OCI-LY7 (cell line): ENCODE measurements around the gene MYO9B. TPM values are rescaled to one million over a fixed set of nuclear protein-coding genes. Genes with fewer than 3 reads are reported as not detected.
A peak's percentile ranks its signal among the peaks of the same experiment; 100 is the strongest.

Experiments used
- BruUV-seq: library from RNA; stranded (reverse); fragments of 400-500 nt; replicated peaks from 2 replicates; lab custom pipeline; 2021; lab: Mats Ljungman, UMichigan
- CTCF ChIA-PET: fragments of 300-600 bp; sonication (Branson Sonifier 250); formaldehyde crosslinking; loops from one replicate; lab custom pipeline; 2022; ENCODE audit warnings: antibody characterized with exemption; ENCODE audit not compliant: unreplicated experiment; lab: Charles Lee
- POLR2A ChIA-PET: fragments of 300-600 bp; sonication (Branson Sonifier 250); formaldehyde crosslinking; loops from one replicate; lab custom pipeline; 2022; ENCODE audit warnings: antibody characterized with exemption; lab: Charles Lee
- DNase-seq: peaks from one replicate; pipeline ENCODE4 v3.0.0-alpha.2; 2015; ENCODE audit warnings: low spot score
- H2AFZ ChIP-seq: fragments of 200-600 bp; sonication (generic), shearing (Covaris generic); 2 replicates; pipeline ENCODE4 v1.6.1; 2014; ENCODE audit warnings: mild to moderate bottlenecking, antibody characterized with exemption, low read length, moderate library complexity
- H3K27ac ChIP-seq: fragments of 200-600 bp; sonication (generic); 2 replicates; pipeline ENCODE4 v1.5.1; 2014; ENCODE audit warnings: mixed run types, low read depth, mild to moderate bottlenecking, moderate library complexity, low read length, inconsistent platforms; ENCODE audit not compliant: poor library complexity, severe bottlenecking
- H3K36me3 ChIP-seq: fragments of 200-600 bp; sonication (generic); 2 replicates; pipeline ENCODE4 v1.6.1; 2014; ENCODE audit warnings: mild to moderate bottlenecking, antibody characterized with exemption, low read length, moderate library complexity, mixed read lengths; ENCODE audit not compliant: insufficient read depth
- H3K4me1 ChIP-seq: fragments of 200-600 bp; sonication (generic); 2 replicates; pipeline ENCODE4 v1.5.1; 2014; ENCODE audit warnings: mild to moderate bottlenecking, low read length; ENCODE audit not compliant: insufficient read depth, poor library complexity, severe bottlenecking
- H3K4me2 ChIP-seq: fragments of 200-600 bp; sonication (generic); 2 replicates; pipeline ENCODE4 v1.6.1; 2014; ENCODE audit warnings: mild to moderate bottlenecking, low read length
- H3K4me3 ChIP-seq: fragments of 200-600 bp; sonication (generic); 2 replicates; pipeline ENCODE4 v1.5.1; 2014; ENCODE audit warnings: mild to moderate bottlenecking, low read depth, low read length; ENCODE audit not compliant: poor library complexity, severe bottlenecking
- H3K79me2 ChIP-seq: fragments of 200-600 bp; sonication (generic); 2 replicates; pipeline ENCODE4 v1.6.1; 2016; ENCODE audit warnings: low read depth, mild to moderate bottlenecking, low read length, moderate library complexity, mixed read lengths; ENCODE audit not compliant: insufficient read depth
- H3K9me2 ChIP-seq: fragments of 200-600 bp; sonication (generic); 2 replicates; pipeline ENCODE4 v1.6.1; 2016; ENCODE audit warnings: mild to moderate bottlenecking, low read length, mixed read lengths; ENCODE audit not compliant: insufficient read depth
- H3K9me3 ChIP-seq: fragments of 200-600 bp; sonication (generic); 2 replicates; pipeline ENCODE4 v1.6.1; 2014; ENCODE audit warnings: mild to moderate bottlenecking, mixed run types, low read length, mixed read lengths
- H4K20me1 ChIP-seq: fragments of 200-600 bp; sonication (generic); 2 replicates; pipeline ENCODE4 v1.6.1; 2014; ENCODE audit warnings: mild to moderate bottlenecking, antibody characterized with exemption, low read length, moderate library complexity, mixed read lengths; ENCODE audit not compliant: insufficient read depth
- EZH2phosphoT487 ChIP-seq: fragments of 200-600 bp; sonication (generic); IDR thresholded peaks from 2 replicates; pipeline ENCODE4 v1.6.1; 2018; ENCODE audit warnings: low read depth, borderline replicate concordance, mild to moderate bottlenecking, mixed run types, antibody characterized with exemption, low read length, moderate library complexity, mixed read lengths
- intact Hi-C: fragments of 100-400 bp; cut with micrococcal nuclease; formaldehyde crosslinking; loops from one replicate; pipeline ENCODE4 v1.10.0; 2022; ENCODE audit not compliant: unreplicated experiment
- total RNA-seq, 2 experiments: library from RNA; depleted of rRNA in 1 of 2; stranded (reverse); fragments of >200 nt in 1 of 2; shearing (Covaris generic) in 1 of 2; gene quantifications; 2 replicates each; pipeline ENCODE4 v1.2.3, GENCODE V29; 2014 to 2022
- TF ChIP-seq, protein P1 (sequence below): fragments of 200-600 bp; sonication (generic); conservative IDR thresholded peaks from 2 replicates; pipeline ENCODE4 v1.5.1; 2014; ENCODE audit warnings: mild to moderate bottlenecking, antibody characterized with exemption, low read length, moderate library complexity, mixed read lengths

The MYO9B gene
- total RNA-seq, 2 experiments from 2014 or later = 74.7 to 150 TPM

DNA sequence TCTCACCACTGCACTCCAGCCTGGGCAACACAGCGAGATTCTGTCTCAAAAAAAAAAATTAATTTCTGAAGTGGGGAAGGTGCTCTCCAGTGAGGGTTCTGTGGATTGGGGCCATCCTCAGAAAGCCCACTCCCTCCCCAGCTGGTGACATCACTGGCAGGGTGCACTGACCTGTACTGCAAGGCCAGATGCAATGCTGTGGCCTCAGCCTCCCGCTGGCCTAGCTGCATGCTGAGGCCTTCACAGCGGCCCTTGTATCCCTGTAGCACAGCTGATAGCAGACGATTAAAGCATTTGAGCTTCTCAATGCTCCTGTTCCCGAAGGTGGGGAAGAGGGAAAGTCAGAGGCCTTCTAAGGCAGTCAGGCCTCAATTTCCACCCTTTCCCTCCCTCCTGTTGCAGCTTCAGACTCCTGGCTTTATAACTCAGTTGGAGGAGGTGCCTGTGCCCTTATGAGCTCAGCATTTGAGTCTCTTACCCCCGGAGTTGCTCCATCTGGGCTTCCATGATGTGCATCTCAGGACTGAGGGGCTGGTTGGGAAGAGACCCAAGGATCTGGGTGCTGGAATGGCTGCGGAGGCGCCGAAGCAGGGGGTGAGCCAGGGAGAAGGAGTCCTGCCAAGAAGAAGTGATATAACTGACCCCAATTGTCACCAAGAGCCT lies 183.7 kb downstream of the MYO9B start:
- Histone ChIP-seq H3K79me2 (no peaks in the 10 kb centered on the region), H4K20me1 (no peaks in the 10 kb centered on the region), H3K4me3 (no peak overlapping the region), H3K9me3 (no peaks in the 10 kb centered on the region), H3K36me3 (no peaks in the 10 kb centered on the region), H3K4me1 (peaks cover 21% of the 10 kb centered on the region), H3K27ac (no peak overlapping the region), H3K4me2 (no peak overlapping the region), H3K9me2 (no peaks in the 10 kb centered on the region), H2AFZ (no peak overlapping the region)
- intact Hi-C loops = no loop called here
- DNase-seq = no peak
- ChIA-PET POLR2A (interaction anchor here (0.7 kb wide), 2 partner anchors 11 to 28 kb away, joined by 3 read pairs; no protein-coding TSS in a partner anchor), CTCF (interaction anchor here (0.6 kb wide), 1 partner anchor 8 kb away, joined by 3 read pairs; no protein-coding TSS in a partner anchor)
- TF ChIP-seq EZH2phosphoT487 = no peak
- TF ChIP-seq, protein P1, sequence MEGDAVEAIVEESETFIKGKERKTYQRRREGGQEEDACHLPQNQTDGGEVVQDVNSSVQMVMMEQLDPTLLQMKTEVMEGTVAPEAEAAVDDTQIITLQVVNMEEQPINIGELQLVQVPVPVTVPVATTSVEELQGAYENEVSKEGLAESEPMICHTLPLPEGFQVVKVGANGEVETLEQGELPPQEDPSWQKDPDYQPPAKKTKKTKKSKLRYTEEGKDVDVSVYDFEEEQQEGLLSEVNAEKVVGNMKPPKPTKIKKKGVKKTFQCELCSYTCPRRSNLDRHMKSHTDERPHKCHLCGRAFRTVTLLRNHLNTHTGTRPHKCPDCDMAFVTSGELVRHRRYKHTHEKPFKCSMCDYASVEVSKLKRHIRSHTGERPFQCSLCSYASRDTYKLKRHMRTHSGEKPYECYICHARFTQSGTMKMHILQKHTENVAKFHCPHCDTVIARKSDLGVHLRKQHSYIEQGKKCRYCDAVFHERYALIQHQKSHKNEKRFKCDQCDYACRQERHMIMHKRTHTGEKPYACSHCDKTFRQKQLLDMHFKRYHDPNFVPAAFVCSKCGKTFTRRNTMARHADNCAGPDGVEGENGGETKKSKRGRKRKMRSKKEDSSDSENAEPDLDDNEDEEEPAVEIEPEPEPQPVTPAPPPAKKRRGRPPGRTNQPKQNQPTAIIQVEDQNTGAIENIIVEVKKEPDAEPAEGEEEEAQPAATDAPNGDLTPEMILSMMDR = no peak
- no TSS peak for BruUV-seq

DNA sequence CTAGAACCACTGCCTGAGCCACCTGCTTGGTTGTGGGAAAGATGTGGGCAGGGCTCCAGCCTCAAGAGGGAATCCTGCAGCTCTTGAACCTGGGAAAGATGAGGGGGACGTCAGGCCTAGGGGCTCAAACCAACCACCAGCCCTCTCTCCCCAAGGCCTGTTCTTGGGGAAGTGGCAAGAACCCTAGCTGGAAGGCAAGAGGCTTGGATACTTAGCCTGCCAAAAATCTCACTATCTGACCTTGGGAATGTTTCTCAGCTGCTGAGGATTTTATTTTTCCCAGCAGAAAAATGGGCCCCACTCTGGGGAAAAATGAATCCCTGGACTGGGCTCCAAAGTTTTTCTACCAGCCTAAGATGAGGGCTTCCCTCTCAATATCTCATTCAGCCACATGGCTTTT lies 184.4 kb downstream of the MYO9B start:
- ChIA-PET POLR2A (interaction anchor here (0.5 to 0.6 kb wide), 2 partner anchors 11 to 169 kb away, joined by 3 to 4 read pairs; no protein-coding TSS in a partner anchor), CTCF (no interaction called here)
- Histone ChIP-seq H3K27ac (no peak overlapping the region), H3K9me2 (no peaks in the 10 kb centered on the region), H3K79me2 (no peaks in the 10 kb centered on the region), H3K4me3 (no peak overlapping the region), H3K4me1 (peaks cover 28% of the 10 kb centered on the region), H3K36me3 (no peaks in the 10 kb centered on the region), H4K20me1 (no peaks in the 10 kb centered on the region), H2AFZ (no peak overlapping the region), H3K9me3 (no peaks in the 10 kb centered on the region), H3K4me2 (no peak overlapping the region)
- no TSS peak for BruUV-seq
- TF ChIP-seq, protein P1 = no peak
- no peak for TF ChIP-seq EZH2phosphoT487
- DNase-seq = no peak
- intact Hi-C loops = no loop called here

DNA sequence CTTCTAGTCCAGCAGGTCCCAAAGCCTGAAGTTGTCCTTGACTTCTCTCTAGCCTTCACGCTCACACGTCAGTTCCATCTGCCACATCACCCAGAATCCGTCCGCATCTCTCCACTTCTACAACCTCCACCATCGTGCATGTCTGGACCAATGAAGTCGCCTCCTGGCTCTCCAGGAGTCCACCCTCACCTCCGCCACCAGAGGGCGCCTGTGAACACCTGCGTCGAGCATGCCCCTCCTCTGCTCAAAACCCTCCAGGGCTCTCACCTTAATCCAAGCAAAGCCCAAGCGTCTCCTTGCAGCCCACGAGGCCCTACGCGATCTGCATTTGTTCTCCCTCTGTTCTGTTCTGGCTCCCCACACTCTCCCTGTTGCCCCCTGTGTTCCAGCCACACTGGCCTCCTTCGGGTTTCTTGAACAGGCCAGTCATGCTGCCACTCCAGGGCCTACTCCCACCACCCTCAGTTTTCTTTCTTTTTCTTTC lies 185.3 kb downstream of the MYO9B start:
- ChIA-PET CTCF (no interaction called here), POLR2A (interaction anchor here (0.5 to 1.0 kb wide), 4 partner anchors 12 to 168 kb away, joined by 3 to 4 read pairs (median 3); partner anchors contain the start of gene ANKLE1)
- Histone ChIP-seq H3K4me1 (peaks cover 37% of the 10 kb centered on the region), H2AFZ (peak overlapping the region; percentile 84), H3K27ac (peak overlapping the region; percentile 39), H3K9me2 (no peaks in the 10 kb centered on the region), H4K20me1 (no peaks in the 10 kb centered on the region), H3K4me3 (no peak overlapping the region), H3K9me3 (no peaks in the 10 kb centered on the region), H3K4me2 (peak overlapping the region; percentile 49), H3K79me2 (no peaks in the 10 kb centered on the region), H3K36me3 (no peaks in the 10 kb centered on the region)
- intact Hi-C loops = loop anchor here (1.0 kb wide), 1 partner anchor 21 kb away; no protein-coding TSS in a partner anchor
- BruUV-seq = no TSS peak
- DNase-seq = peak; percentile 93
- no peak for TF ChIP-seq EZH2phosphoT487
- TF ChIP-seq, protein P1 = peak; percentile 95
